HepG2 (cell line): Measurements from ENCODE around the gene SAMD14. TPM values are rescaled to one million over a fixed set of nuclear protein-coding genes. Genes with fewer than 3 reads are reported as not detected.

Experiments
- ATF7-NPFF ChIP-seq: sonication (generic); formaldehyde crosslinking; IDR thresholded peaks from 2 replicates; pipeline ENCODE4 v1.8.1; 2023; ENCODE audit warnings: mild to moderate bottlenecking, low read depth, missing genetic modification reagents, moderate library complexity
- CCAR2 ChIP-seq: fragments of 200-400 bp; formaldehyde crosslinking; optimal IDR thresholded peaks from 2 replicates; pipeline ENCODE3; 2018; ENCODE audit warnings: low read depth, mild to moderate bottlenecking, low read length, moderate library complexity
- CHCHD3 ChIP-seq: sonication (generic); formaldehyde crosslinking; IDR thresholded peaks from 2 replicates; pipeline ENCODE4 v1.8.0; 2022; ENCODE audit warnings: mild to moderate bottlenecking, missing genetic modification reagents, moderate library complexity
- E2F5 ChIP-seq: sonication (generic); formaldehyde crosslinking; conservative IDR thresholded peaks from 2 replicates; pipeline ENCODE4 v1.4.0; 2020; ENCODE audit warnings: missing genetic modification reagents
- ERF ChIP-seq: IDR thresholded peaks from 2 replicates; pipeline ENCODE4 v1.6.1; 2018; ENCODE audit warnings: missing biosample characterization, missing genetic modification reagents
- HMG20B ChIP-seq: conservative IDR thresholded peaks from 2 replicates; pipeline ENCODE4 v1.6.1; 2016; ENCODE audit warnings: missing genetic modification reagents, missing compliant biosample characterization
- HOMEZ ChIP-seq: IDR thresholded peaks from 2 replicates; pipeline ENCODE4 v1.6.1; 2016; ENCODE audit warnings: low read depth
- JDP2 ChIP-seq: sonication (generic); formaldehyde crosslinking; IDR thresholded peaks from 2 replicates; pipeline ENCODE4 v1.8.1; 2022; ENCODE audit warnings: missing genetic modification reagents, borderline replicate concordance
- JUN ChIP-seq: sonication (generic); formaldehyde crosslinking; IDR thresholded peaks from 2 replicates; pipeline ENCODE4 v1.4.0; 2020; ENCODE audit warnings: mild to moderate bottlenecking, missing genetic modification reagents
- MTA3 ChIP-seq: sonication (generic); formaldehyde crosslinking; IDR thresholded peaks from 2 replicates; pipeline ENCODE4 v1.4.0; 2020; ENCODE audit warnings: missing genetic modification reagents
- NONO ChIP-seq, 2 experiments: fragments of 450-650 bp in 1 of 2; sonication (generic) in 1 of 2; formaldehyde crosslinking in 1 of 2; IDR thresholded peaks in 1 of 2; conservative IDR thresholded peaks in 1 of 2; 2 replicates each; pipeline versions ENCODE4 v1.6.1 to v1.8.0; 2017 to 2022; ENCODE audit warnings: mild to moderate bottlenecking in 1 of 2, missing genetic modification reagents in 1 of 2, moderate library complexity in 1 of 2
- NR2F6 ChIP-seq, 2 experiments: IDR thresholded peaks; 2 replicates each; pipeline ENCODE4 v1.6.1; 2016; ENCODE audit warnings: antibody characterized with exemption in 1 of 2, mild to moderate bottlenecking in 1 of 2
- STAT5B ChIP-seq: sonication (generic); formaldehyde crosslinking; IDR thresholded peaks from 2 replicates; pipeline ENCODE4 v1.4.0; 2020; ENCODE audit warnings: missing genetic modification reagents
- TRIM24 ChIP-seq: sonication (generic); formaldehyde crosslinking; IDR thresholded peaks from 2 replicates; pipeline ENCODE4 v1.8.0; 2022; ENCODE audit warnings: mild to moderate bottlenecking, missing genetic modification reagents
- ZBTB20 ChIP-seq: sonication (generic); formaldehyde crosslinking; IDR thresholded peaks from 2 replicates; pipeline ENCODE4 v1.8.1; 2023; ENCODE audit warnings: missing genetic modification reagents, low read depth, mild to moderate bottlenecking, borderline replicate concordance
- ZBTB7B ChIP-seq: sonication (generic); formaldehyde crosslinking; IDR thresholded peaks from 2 replicates; pipeline ENCODE4 v1.4.0; 2020; ENCODE audit warnings: missing genetic modification reagents
- ZNF121 ChIP-seq: sonication (generic); formaldehyde crosslinking; IDR thresholded peaks from 2 replicates; pipeline ENCODE4 v1.5.0; 2020; ENCODE audit warnings: mild to moderate bottlenecking, missing genetic modification reagents
- ZNF138 ChIP-seq: sonication (generic); formaldehyde crosslinking; IDR thresholded peaks from 2 replicates; pipeline ENCODE4 v1.5.0; 2020; ENCODE audit warnings: mild to moderate bottlenecking, low read depth, missing genetic modification reagents
- ZNF280B ChIP-seq: sonication (generic); formaldehyde crosslinking; IDR thresholded peaks from 2 replicates; pipeline ENCODE4 v1.5.0; 2020; ENCODE audit warnings: missing genetic modification reagents, mild to moderate bottlenecking, borderline replicate concordance
- ZNF280D ChIP-seq: sonication (generic); formaldehyde crosslinking; IDR thresholded peaks from 2 replicates; pipeline ENCODE4 v1.5.1; 2020; ENCODE audit warnings: mild to moderate bottlenecking, missing genetic modification reagents
- ZNF331 ChIP-seq: sonication (generic); formaldehyde crosslinking; IDR thresholded peaks from 2 replicates; pipeline ENCODE4 v1.4.0; 2020; ENCODE audit warnings: missing genetic modification reagents
- ZNF441 ChIP-seq: sonication (generic); formaldehyde crosslinking; IDR thresholded peaks from 2 replicates; pipeline ENCODE4 v1.7.0; 2021; ENCODE audit warnings: missing genetic modification reagents, borderline replicate concordance
- ZNF547 ChIP-seq: sonication (generic); formaldehyde crosslinking; IDR thresholded peaks from 2 replicates; pipeline ENCODE4 v1.5.1; 2020; ENCODE audit warnings: mild to moderate bottlenecking, missing genetic modification reagents
- ZNF703 ChIP-seq: sonication (generic); formaldehyde crosslinking; IDR thresholded peaks from 2 replicates; pipeline ENCODE4 v1.5.1; 2020; ENCODE audit warnings: missing genetic modification reagents, mild to moderate bottlenecking, moderate library complexity, borderline replicate concordance
- polyA plus RNA-seq, 8 experiments: library from polyadenylated mRNA; depleted of rRNA in 3 of 8; stranded (reverse) in 7 of 8; unstranded in 1 of 8; fragments of >200 nt; fragmentation: Illumina TruSeq in 4 of 8; extraction: Trizol in 4 of 8; gene quantifications; 2 replicates each; pipeline versions ENCODE4 v1.2.1 to v1.2.3, GENCODE V29; 2011 to 2016; ENCODE audit warnings: low read depth in 4 of 8, missing spikeins in 1 of 8, mixed read lengths in 1 of 8; ENCODE audit not compliant: insufficient read depth in 1 of 8
- total RNA-seq, 5 experiments: library from RNA; depleted of rRNA; stranded (reverse); fragments of >200 nt; fragmentation: Illumina TruSeq; extraction: Trizol; gene quantifications; 2 replicates each; pipeline ENCODE4 v1.2.3, GENCODE V29; 2016; ENCODE audit warnings: low read depth in 1 of 5

Gene SAMD14
- total and polyA plus RNA-seq, 2 of the 13 experiments (the other 11 are each of a cell fraction or from before 2014, with no cell fraction given) = 0.07 to 0.22 TPM

GRCh38 chr17:50139185-50139783 is 9.3 kb upstream of the SAMD14 start (continued):
- TF ChIP-seq HOMEZ (CRISPR knock-in tag) (no peak), TRIM24 (no peak), ZNF547 (CRISPR knock-in tag) (0 out of 2 replicates have a peak, but pooled peaks have one; percentile 57), ZNF138 (CRISPR knock-in tag) (no peak), ERF (no peak), ZBTB7B (CRISPR knock-in tag) (no peak), E2F5 (CRISPR knock-in tag) (0 out of 2 replicates have a peak, but pooled peaks have one; percentile 9), ZBTB20 (CRISPR knock-in tag) (no peak), NONO (IDR thresholded peaks at IDR 0.05) (no peak), NONO (CRISPR knock-in tag; conservative IDR thresholded peaks at IDR 0.05) (no peak), CHCHD3 (peak; percentile 55; the same call in 1 of the 2 replicates), CCAR2 (no peak), NR2F6 (IDR thresholded peaks at IDR 0.05) (no peak), NR2F6 (CRISPR knock-in tag; IDR thresholded peaks at IDR 0.05) (no peak), ATF7-NPFF (CRISPR knock-in tag) (no peak), ZNF121 (CRISPR knock-in tag) (no peak), ZNF703 (CRISPR knock-in tag) (no peak), JUN (CRISPR knock-in tag) (no peak), ZNF331 (CRISPR knock-in tag) (no peak), ZNF441 (CRISPR knock-in tag) (no peak), MTA3 (CRISPR knock-in tag) (no peak), JDP2 (CRISPR knock-in tag) (no peak), HMG20B (CRISPR knock-in tag) (no peak), ZNF280B (0 out of 2 replicates have a peak, but pooled peaks have one; percentile 29), STAT5B (CRISPR knock-in tag) (no peak), ZNF280D (CRISPR knock-in tag) (no peak)
